WI38 (cell line): ENCODE data around the gene PNPLA3.

ENCODE experiments used
- H3K4me3 ChIP-seq: 2 replicates; pipeline ENCODE4 v1.5.1; 2011; ENCODE audit warnings: low read depth, mild to moderate bottlenecking, control low read depth, low read length
- TF ChIP-seq, protein P1 (sequence below): IDR thresholded peaks from 2 replicates; pipeline ENCODE4 v1.5.1; 2012; ENCODE audit warnings: low read depth, mild to moderate bottlenecking, control low read depth, low read length

Gene PNPLA3

DNA sequence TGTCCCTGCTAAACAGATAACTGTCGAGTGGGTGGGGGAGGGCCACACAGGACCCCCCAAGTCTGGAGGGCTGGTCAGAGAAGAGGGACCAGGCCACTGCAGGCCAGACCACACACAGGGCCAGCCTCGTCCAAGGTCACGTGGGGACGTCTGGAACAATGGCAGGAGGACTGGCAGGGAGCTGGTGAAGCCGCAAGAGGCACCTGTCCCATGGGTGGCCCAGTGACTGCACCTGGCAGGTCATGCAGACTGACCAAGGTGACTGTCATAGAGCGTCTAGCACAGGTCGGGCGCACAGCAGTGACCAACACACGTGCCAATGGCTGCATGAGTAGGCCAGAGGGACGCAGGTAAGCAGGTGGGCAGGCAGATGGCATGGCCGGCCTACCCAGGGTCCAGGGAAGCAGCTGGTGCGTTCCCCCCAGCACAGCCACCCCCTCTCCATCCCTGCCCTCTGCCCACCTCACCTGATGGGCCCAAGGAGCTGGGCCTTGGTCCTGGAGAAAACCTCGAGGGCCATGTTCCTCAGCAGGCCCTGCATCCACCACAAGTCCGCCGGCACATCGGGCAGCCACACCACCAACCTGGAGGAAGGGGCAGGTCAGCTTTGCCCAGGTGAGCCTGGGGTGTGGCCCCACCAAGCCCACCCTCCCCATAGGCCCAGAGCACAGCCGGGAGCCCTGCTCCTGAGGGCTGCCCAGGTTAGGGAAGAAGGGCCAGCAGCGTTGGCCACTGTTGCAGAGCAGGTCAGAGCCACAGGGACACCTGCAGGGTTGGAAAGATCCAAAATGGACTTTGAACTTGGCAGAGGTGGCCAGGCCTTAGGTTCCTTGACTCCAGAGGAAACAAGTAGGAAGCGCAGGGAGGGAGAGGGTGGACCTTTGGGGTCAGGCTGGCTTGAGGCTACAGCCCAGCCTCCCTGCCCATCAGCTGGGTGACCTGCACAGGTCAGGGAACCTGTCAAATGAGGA is 42.2 kb upstream of the PNPLA3 start:
- H3K4me3 ChIP-seq, result no peak overlapping the region
- TF ChIP-seq, protein P1, sequence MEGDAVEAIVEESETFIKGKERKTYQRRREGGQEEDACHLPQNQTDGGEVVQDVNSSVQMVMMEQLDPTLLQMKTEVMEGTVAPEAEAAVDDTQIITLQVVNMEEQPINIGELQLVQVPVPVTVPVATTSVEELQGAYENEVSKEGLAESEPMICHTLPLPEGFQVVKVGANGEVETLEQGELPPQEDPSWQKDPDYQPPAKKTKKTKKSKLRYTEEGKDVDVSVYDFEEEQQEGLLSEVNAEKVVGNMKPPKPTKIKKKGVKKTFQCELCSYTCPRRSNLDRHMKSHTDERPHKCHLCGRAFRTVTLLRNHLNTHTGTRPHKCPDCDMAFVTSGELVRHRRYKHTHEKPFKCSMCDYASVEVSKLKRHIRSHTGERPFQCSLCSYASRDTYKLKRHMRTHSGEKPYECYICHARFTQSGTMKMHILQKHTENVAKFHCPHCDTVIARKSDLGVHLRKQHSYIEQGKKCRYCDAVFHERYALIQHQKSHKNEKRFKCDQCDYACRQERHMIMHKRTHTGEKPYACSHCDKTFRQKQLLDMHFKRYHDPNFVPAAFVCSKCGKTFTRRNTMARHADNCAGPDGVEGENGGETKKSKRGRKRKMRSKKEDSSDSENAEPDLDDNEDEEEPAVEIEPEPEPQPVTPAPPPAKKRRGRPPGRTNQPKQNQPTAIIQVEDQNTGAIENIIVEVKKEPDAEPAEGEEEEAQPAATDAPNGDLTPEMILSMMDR, result no peak

DNA sequence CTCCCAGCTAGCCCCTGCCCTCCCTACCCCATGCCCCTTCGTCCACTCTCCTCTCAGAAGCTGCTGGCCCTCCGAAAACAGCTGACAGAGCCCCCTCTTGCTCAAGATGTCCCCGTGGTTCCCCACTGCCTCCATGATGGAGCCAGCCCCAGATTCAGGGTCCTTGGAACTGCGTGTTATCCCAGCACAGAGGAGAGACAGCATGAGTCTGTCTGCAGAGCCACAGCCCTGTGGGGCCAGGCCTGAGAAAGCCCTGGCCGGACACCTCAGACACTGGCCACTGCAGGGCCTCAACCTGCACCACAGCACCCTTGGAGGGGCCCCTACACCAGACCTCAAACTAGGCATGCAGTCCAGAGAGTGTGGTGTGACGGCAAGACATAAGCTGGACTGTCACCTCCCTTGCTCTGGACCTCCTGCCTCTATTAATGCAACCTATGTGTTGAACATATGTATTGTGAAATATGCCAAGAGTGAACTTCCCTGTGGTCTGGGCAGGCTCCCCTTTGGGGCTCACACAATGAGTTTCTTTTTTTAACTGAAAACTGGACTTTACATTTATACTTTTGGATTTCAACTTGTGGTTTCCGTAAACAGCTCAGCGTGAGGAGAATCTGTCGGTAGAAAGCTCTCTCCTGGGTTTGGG is 41.4 kb upstream of the PNPLA3 start:
- TF ChIP-seq, protein P1, result no peak
- no peak overlapping the region for H3K4me3 ChIP-seq

DNA sequence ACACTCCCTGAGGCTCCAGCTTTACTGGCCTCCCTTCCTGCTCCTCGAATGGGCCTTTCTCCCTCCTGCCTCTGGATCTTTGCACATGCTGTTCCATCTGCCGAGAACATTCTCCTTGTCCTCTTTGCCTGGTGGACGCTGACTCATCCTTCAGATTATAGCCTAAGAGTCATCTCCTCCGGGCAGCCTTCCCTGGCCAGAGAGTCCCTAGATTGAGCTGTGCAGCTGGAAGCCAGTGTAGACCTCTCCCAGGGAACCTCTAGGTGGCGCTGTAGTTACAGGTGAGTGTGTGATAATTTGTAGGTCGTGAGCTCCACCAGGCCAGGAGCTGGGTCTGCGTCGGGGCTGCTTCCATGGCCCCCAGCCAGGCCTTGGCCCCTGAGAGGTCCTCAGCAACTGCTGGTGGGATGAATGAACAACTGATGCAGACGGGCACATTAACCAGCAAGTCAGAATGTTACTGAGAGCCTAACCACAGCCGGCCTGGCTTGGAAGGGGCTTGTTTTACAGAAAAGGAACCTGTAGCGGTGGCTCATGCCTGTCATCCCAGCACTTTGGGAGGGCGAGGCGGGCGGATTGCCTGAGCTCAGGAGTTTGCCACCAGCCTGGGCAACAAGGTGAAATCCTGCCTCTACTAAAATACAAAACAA is 40.5 kb upstream of the PNPLA3 start:
- TF ChIP-seq, protein P1, result peak; percentile 59
- H3K4me3 ChIP-seq, result no peak overlapping the region

DNA sequence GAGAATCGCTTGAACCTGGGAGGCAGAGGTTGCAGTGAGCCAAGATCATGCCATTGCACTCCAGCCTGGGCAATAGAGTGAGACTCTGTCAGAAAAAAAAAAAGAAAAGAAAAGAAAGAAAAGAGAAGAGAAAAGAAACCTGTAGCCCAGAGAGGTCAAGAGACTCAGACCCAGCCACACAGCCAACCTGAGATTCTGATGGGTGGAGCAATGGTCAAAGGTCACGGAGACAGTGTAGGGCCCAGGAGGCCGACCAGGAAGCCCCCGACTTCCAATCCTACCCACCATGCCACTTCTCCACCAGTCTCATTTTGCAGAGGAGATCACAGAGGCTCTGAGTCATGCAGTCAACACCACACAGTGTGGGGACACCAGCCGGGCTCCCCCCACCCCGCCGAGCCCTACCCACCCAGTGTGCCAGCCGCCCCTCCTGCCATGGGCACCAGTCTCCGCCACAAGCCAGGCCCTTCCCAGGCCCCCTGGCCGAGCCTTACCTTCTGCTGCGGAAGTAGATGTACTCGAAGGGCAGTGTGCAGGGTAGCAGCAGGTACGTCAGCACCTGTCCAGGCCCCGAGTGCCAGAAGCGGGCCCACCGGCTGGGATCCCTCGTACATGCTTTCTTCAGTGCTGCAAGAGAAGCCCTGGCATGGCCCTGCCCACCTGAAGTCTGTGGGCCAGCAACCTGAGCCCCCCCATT is 39.7 kb upstream of the PNPLA3 start:
- no peak overlapping the region for H3K4me3 ChIP-seq
- TF ChIP-seq, protein P1, result no peak

DNA sequence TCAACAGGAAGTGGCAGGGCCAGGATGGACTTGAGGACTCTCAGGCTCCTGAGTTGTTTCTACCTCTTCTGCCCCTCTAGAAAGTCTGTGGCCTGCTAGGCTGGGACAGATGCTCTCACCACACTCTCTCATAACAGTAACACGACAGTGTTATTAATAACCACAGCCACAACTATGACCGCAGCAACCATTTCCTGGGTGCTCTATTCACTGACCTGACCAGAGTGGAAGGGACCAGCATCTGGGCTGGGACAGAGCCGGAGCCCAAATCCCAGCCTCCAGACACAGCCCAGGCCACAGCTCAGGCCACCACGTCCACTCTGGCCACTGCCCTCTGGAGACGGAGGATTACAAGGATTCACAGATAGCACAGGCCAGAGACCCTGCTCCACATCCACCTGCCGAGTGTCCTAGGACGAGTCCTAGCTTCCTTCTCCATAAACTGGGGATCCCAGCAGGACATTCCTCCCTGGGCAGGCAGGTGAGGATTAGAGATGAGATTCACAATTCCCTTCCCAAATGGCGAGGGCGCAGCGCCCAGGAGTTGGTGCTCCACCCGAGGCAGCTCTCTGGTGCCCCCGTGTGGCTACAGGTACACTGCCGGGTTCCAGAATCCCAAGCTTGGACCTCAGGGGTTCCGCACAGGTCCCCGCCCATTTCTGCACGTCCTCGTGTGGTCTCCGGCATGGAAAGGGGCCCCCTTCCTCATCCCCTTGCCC is 38.8 kb upstream of the PNPLA3 start:
- TF ChIP-seq, protein P1, result peak; percentile 86
- H3K4me3 ChIP-seq, result no peak overlapping the region

DNA sequence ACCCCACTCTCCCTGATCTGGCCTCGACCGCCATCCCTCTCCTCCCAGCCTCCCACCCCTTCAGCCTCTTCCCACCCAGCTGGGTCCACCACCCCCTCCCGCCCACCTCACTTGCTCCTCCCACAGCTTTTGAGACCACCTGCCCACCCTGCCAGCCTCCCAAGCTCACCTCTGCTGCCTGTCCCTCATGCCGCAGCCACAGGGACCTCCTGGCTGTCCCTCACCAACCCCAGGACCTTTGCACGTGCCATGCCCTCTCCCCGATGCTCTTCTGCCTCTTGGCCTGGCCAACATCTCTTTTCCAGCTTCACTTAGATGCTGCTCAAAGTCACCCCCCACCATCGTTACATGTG is 38.3 kb upstream of the PNPLA3 start:
- no peak overlapping the region for H3K4me3 ChIP-seq
- TF ChIP-seq, protein P1, result no peak
